Measurements from ENCODE around the gene CDS2. TPM values are rescaled to one million over a fixed set of nuclear protein-coding genes. Genes with fewer than 3 reads are reported as not detected.
A peak's percentile ranks its signal among the peaks of the same experiment; 100 is the strongest.

Gene CDS2
- total RNA-seq, 4 donors from 2014 or later, result 12.3 to 16.9 (median 14.7) TPM

- intact Hi-C loops (cut with DNase I; ENCODE audit: low total_unique reads), result no loop called here
- H3K4me3 ChIP-seq (ENCODE audit: low read depth, poor library complexity, severe bottlenecking), result no peak overlapping the region
- DNase-seq (ENCODE audit: low spot score in 2 of 2), result no peak
- 82 to 84% methylated on average over 2 of the region's 2 CpGs for WGBS, 2 donors
- TF ChIP-seq POLR2A (IDR thresholded peaks at IDR 0.05), result no peak
- TF ChIP-seq CTCF (IDR thresholded peaks at IDR 0.05), result no peak
Measured at GRCh38 chr20:5155404-5155803, 28.6 kb downstream of the CDS2 start.

GRCh38 chr20:5156675-5157448 lies 30.1 kb downstream of the CDS2 start:
- TF ChIP-seq CTCF (IDR thresholded peaks at IDR 0.05), result no peak
- TF ChIP-seq POLR2A (IDR thresholded peaks at IDR 0.05), result no peak
- 50 to 60% methylated on average over 4 of the region's 4 CpGs for WGBS, 2 donors
- H3K4me3 ChIP-seq (ENCODE audit: low read depth, poor library complexity, severe bottlenecking), result no peak overlapping the region
- DNase-seq (ENCODE audit: low spot score in 2 of 2), result no peak
- intact Hi-C loops (cut with DNase I; ENCODE audit: low total_unique reads), result no loop called here

GRCh38 chr20:5159928-5160327 lies 33.1 kb downstream of the CDS2 start:
- DNase-seq (ENCODE audit: low spot score in 2 of 2), result no peak
- H3K4me3 ChIP-seq (ENCODE audit: low read depth, poor library complexity, severe bottlenecking), result no peak overlapping the region
- TF ChIP-seq POLR2A (IDR thresholded peaks at IDR 0.05) (no peak), CTCF (IDR thresholded peaks at IDR 0.05) (no peak)
- intact Hi-C loops (cut with DNase I; ENCODE audit: low total_unique reads), result no loop called here
- 65 to 78% methylated on average over 3 of the region's 3 CpGs for WGBS, 2 donors

- TF ChIP-seq POLR2A (IDR thresholded peaks at IDR 0.05) (no peak), CTCF (IDR thresholded peaks at IDR 0.05) (no peak)
- DNase-seq (ENCODE audit: low spot score in 2 of 2), result no peak
- H3K4me3 ChIP-seq (ENCODE audit: low read depth, poor library complexity, severe bottlenecking), result no peak overlapping the region
- intact Hi-C loops (cut with DNase I; ENCODE audit: low total_unique reads), result no loop called here
Measured at GRCh38 chr20:5160882-5161281, 34.1 kb downstream of the CDS2 start.

- intact Hi-C loops (cut with DNase I; ENCODE audit: low total_unique reads), result no loop called here
- H3K4me3 ChIP-seq (ENCODE audit: low read depth, poor library complexity, severe bottlenecking), result no peak overlapping the region
- WGBS, 2 donors, result 84 to 87% methylated on average over 6 of the region's 6 CpGs
- DNase-seq (ENCODE audit: low spot score in 2 of 2), result no peak
- TF ChIP-seq POLR2A (IDR thresholded peaks at IDR 0.05), result no peak
Measured at GRCh38 chr20:5161536-5162164, 34.8 kb downstream of the CDS2 start.

GRCh38 chr20:5164645-5165625 lies 38.1 kb downstream of the CDS2 start:
- intact Hi-C loops (cut with DNase I; ENCODE audit: low total_unique reads), result no loop called here
- WGBS, 2 donors, result 75 to 76% methylated on average over 13 of the region's 13 CpGs
- peak in 1 of 2 donors; percentile 25 for DNase-seq (ENCODE audit: low spot score in 2 of 2)
- no peak overlapping the region for H3K4me3 ChIP-seq (ENCODE audit: low read depth, poor library complexity, severe bottlenecking)
- TF ChIP-seq CTCF (IDR thresholded peaks at IDR 0.05), result no peak
- no peak for TF ChIP-seq POLR2A (IDR thresholded peaks at IDR 0.05)

All from lower leg skin (tissue), 4 donors.